ENCODE measurements around the gene KCTD5. TPM values are rescaled to one million over a fixed set of nuclear protein-coding genes. Genes with fewer than 3 reads are reported as not detected.

The KCTD5 gene
- total RNA-seq, 1 donor from 2014 or later: 55.4 TPM

GRCh38 chr16:2706085-2706484 lies 23.8 kb downstream of the KCTD5 start:
- Histone ChIP-seq H3K4me2 (ENCODE audit: low read length) (no peak overlapping the region), H3K4me1 (ENCODE audit: insufficient read depth, low read length) (no peaks in the 10 kb centered on the region), H4K20me1 (ENCODE audit: insufficient read depth, low read length) (peaks cover 73% of the 10 kb centered on the region), H3K9me3 (ENCODE audit: insufficient read depth, low read depth, low read length) (no peaks in the 10 kb centered on the region), H3K79me2 (ENCODE audit: insufficient read depth, low read length) (peaks cover 5% of the 10 kb centered on the region), H3K27me3 (ENCODE audit: insufficient read depth, low read length) (no peaks in the 10 kb centered on the region), H3K9ac (ENCODE audit: low read length) (no peak overlapping the region), H3K4me3 (ENCODE audit: insufficient read depth, low read depth, low read length) (no peak overlapping the region), H3K27ac (ENCODE audit: low read depth, low read length) (no peak overlapping the region), H3K36me3 (ENCODE audit: insufficient read depth, low read length) (peaks cover 7% of the 10 kb centered on the region), H2AFZ (ENCODE audit: low read depth, low read length) (no peak overlapping the region)
- Mint-ChIP-seq H3K9me3 (ENCODE audit: unreplicated experiment) (no peaks in the 10 kb centered on the region), H3K4me1 (ENCODE audit: low read depth, unreplicated experiment) (no peaks in the 10 kb centered on the region), H3K27ac (ENCODE audit: unreplicated experiment) (no peak overlapping the region), H3K36me3 (ENCODE audit: low read depth, unreplicated experiment) (peaks cover 1% of the 10 kb centered on the region), H3K27me3 (ENCODE audit: low read depth, unreplicated experiment) (no peaks in the 10 kb centered on the region), H3K4me3 (ENCODE audit: unreplicated experiment) (no peak overlapping the region)
- FAIRE-seq: no peak
- DNase-seq (ENCODE audit: low read depth): no peak
- no peak for TF ChIP-seq EZH2 (IDR thresholded peaks at IDR 0.05; ENCODE audit: insufficient read depth, low read length)
- no peak for TF ChIP-seq CTCF (IDR thresholded peaks at IDR 0.05; ENCODE audit: insufficient read depth, low read depth, low read length)

GRCh38 chr16:2706611-2707311 lies 24.4 kb downstream of the KCTD5 start:
- H3K79me2 ChIP-seq (ENCODE audit: insufficient read depth, low read length): peaks cover 5% of the 10 kb centered on the region
- H3K4me1 ChIP-seq (ENCODE audit: insufficient read depth, low read length): no peaks in the 10 kb centered on the region
- H3K9ac ChIP-seq (ENCODE audit: low read length): no peak overlapping the region
- no peak overlapping the region for H3K27ac ChIP-seq (ENCODE audit: low read depth, low read length)
- Mint-ChIP-seq H3K27ac (ENCODE audit: unreplicated experiment) (no peak overlapping the region), H3K4me1 (ENCODE audit: low read depth, unreplicated experiment) (no peaks in the 10 kb centered on the region), H3K27me3 (ENCODE audit: low read depth, unreplicated experiment) (no peaks in the 10 kb centered on the region), H3K9me3 (ENCODE audit: unreplicated experiment) (no peaks in the 10 kb centered on the region), H3K4me3 (ENCODE audit: unreplicated experiment) (no peak overlapping the region), H3K36me3 (ENCODE audit: low read depth, unreplicated experiment) (peaks cover 1% of the 10 kb centered on the region)
- H4K20me1 ChIP-seq (ENCODE audit: insufficient read depth, low read length): peaks cover 69% of the 10 kb centered on the region
- H3K9me3 ChIP-seq (ENCODE audit: insufficient read depth, low read depth, low read length): no peaks in the 10 kb centered on the region
- DNase-seq (ENCODE audit: low read depth): no peak
- no peak overlapping the region for H3K4me2 ChIP-seq (ENCODE audit: low read length)
- H2AFZ ChIP-seq (ENCODE audit: low read depth, low read length): no peak overlapping the region
- peaks cover 7% of the 10 kb centered on the region for H3K36me3 ChIP-seq (ENCODE audit: insufficient read depth, low read length)
- TF ChIP-seq EZH2 (IDR thresholded peaks at IDR 0.05; ENCODE audit: insufficient read depth, low read length) (no peak), CTCF (IDR thresholded peaks at IDR 0.05; ENCODE audit: insufficient read depth, low read depth, low read length) (no peak)
- no peak for FAIRE-seq
- no peak overlapping the region for H3K4me3 ChIP-seq (ENCODE audit: insufficient read depth, low read depth, low read length)
- no peaks in the 10 kb centered on the region for H3K27me3 ChIP-seq (ENCODE audit: insufficient read depth, low read length)
